GM21381 (cell line): ENCODE measurements around the gene SERPINI1.
A peak's percentile ranks its signal among the peaks of the same experiment; 100 is the strongest.

Source experiments
- ATAC-seq: cut with Tn5 transposase; IDR thresholded peaks from one replicate; pipeline ENCODE4 v1.9.1; 2021; ENCODE audit warnings: mild to moderate bottlenecking, moderate library complexity; ENCODE audit not compliant: unreplicated experiment

The SERPINI1 gene

GRCh38 chr3:167735233-167736138 lies at the start of gene SERPINI1:
Gene SERPINI1, plus strand, starts transcription at chr3:167735721. Its CDS starts 53,408 bp downstream, at chr3:167789129.
- peak; percentile 53 for ATAC-seq

- ATAC-seq, result peak; percentile 100
These were observed 44.2 kb upstream of the SERPINI1 start for GRCh38 chr3:167691366-167691765.

- no peak for ATAC-seq
These were observed 41.4 kb upstream of the SERPINI1 start for GRCh38 chr3:167694121-167694520.

GRCh38 chr3:167700046-167700445 lies 35.5 kb upstream of the SERPINI1 start:
- no peak for ATAC-seq

- no peak for ATAC-seq
These were observed 34.6 kb upstream of the SERPINI1 start for GRCh38 chr3:167700926-167701325.

GRCh38 chr3:167705840-167706239 lies 29.7 kb upstream of the SERPINI1 start:
- ATAC-seq, result no peak

- ATAC-seq, result no peak
These were observed 25.8 kb upstream of the SERPINI1 start for GRCh38 chr3:167709690-167710089.

GRCh38 chr3:167710552-167710951 lies 25.0 kb upstream of the SERPINI1 start:
- no peak for ATAC-seq

- no peak for ATAC-seq
These were observed 24.1 kb upstream of the SERPINI1 start for GRCh38 chr3:167711439-167711838.

GRCh38 chr3:167712445-167712844 lies 23.1 kb upstream of the SERPINI1 start:
- no peak for ATAC-seq

- no peak for ATAC-seq
These were observed 20.6 kb upstream of the SERPINI1 start for GRCh38 chr3:167714871-167715270.

- ATAC-seq, result no peak
These were observed 18.6 kb upstream of the SERPINI1 start for GRCh38 chr3:167716920-167717319.

GRCh38 chr3:167718582-167718981 lies 16.9 kb upstream of the SERPINI1 start:
- no peak for ATAC-seq

- no peak for ATAC-seq
These were observed 12.5 kb upstream of the SERPINI1 start for GRCh38 chr3:167723025-167723512.

- no peak for ATAC-seq
These were observed 11.6 kb upstream of the SERPINI1 start for GRCh38 chr3:167723872-167724271.

- ATAC-seq, result no peak
These were observed 7.3 kb upstream of the SERPINI1 start for GRCh38 chr3:167728176-167728575.

GRCh38 chr3:167728632-167729323 lies 6.7 kb upstream of the SERPINI1 start:
- ATAC-seq, result no peak

- no peak for ATAC-seq
These were observed 5.9 kb upstream of the SERPINI1 start for GRCh38 chr3:167729591-167729990.

- no peak for ATAC-seq
These were observed 4.1 kb upstream of the SERPINI1 start for GRCh38 chr3:167731393-167731792.

- no peak for ATAC-seq
These were observed 3.0 kb upstream of the SERPINI1 start for GRCh38 chr3:167732313-167733065.

GRCh38 chr3:167733961-167734497 lies 1.5 kb upstream of the SERPINI1 start:
- no peak for ATAC-seq
